IMR-90 (cell line): Measurements from ENCODE around the gene RMC1. TPM values are rescaled to one million over a fixed set of nuclear protein-coding genes. Genes with fewer than 3 reads are reported as not detected.

Experiments
- ATAC-seq: fragments of 200-7000 bp; cut with Tn5 transposase; 2 replicates; pipeline ENCODE4 v1.9.1; 2020; ENCODE audit warnings: low read depth, mild to moderate bottlenecking, moderate library complexity
- BruUV-seq: library from RNA; stranded (reverse); fragments of 400-500 nt; replicated peaks from 2 replicates; lab custom pipeline; 2021; lab: Mats Ljungman, UMichigan
- CTCF ChIA-PET: fragments of 300-600 bp; formaldehyde crosslinking; extraction: SDS; loops from one replicate; lab custom pipeline; 2021; ENCODE audit warnings: antibody characterized with exemption; lab: Yijun Ruan, JAX
- POLR2A ChIA-PET: fragments of 300-600 bp; sonication (Branson Sonifier 250); formaldehyde crosslinking; loops from one replicate; lab custom pipeline; 2022; ENCODE audit warnings: antibody characterized with exemption; ENCODE audit not compliant: unreplicated experiment; lab: Charles Lee
- DNase-seq: peaks from one replicate; pipeline ENCODE4 v3.0.0; 2013
- H2AFZ ChIP-seq: replicated peaks from 2 replicates; pipeline ENCODE3; 2013; ENCODE audit warnings: low read length, mild to moderate bottlenecking; ENCODE audit not compliant: poor library complexity
- H2AK5ac ChIP-seq: 2 replicates; pipeline ENCODE4 v1.6.1; 2013; ENCODE audit warnings: low read depth, low read length, inconsistent platforms
- H2AK9ac ChIP-seq: replicated peaks from 2 replicates; pipeline ENCODE3; 2013; ENCODE audit warnings: mild to moderate bottlenecking, low read depth, low read length, moderate library complexity; ENCODE audit not compliant: poor library complexity
- H2BK120ac ChIP-seq: 2 replicates; pipeline ENCODE4 v1.6.1; 2013; ENCODE audit warnings: low read depth, low read length, inconsistent platforms
- H2BK15ac ChIP-seq: 3 replicates; pipeline ENCODE4 v1.6.1; 2013; ENCODE audit warnings: low read depth, low read length, inconsistent platforms
- H2BK20ac ChIP-seq: 2 replicates; pipeline ENCODE4 v1.6.1; 2013; ENCODE audit warnings: low read depth, mild to moderate bottlenecking, inconsistent platforms, low read length, moderate library complexity
- H2BK5ac ChIP-seq: 2 replicates; pipeline ENCODE4 v1.6.1; 2013; ENCODE audit warnings: mild to moderate bottlenecking, low read depth, low read length, inconsistent platforms; ENCODE audit not compliant: poor library complexity, severe bottlenecking
- H3K14ac ChIP-seq: replicated peaks from 2 replicates; pipeline ENCODE4 v1.6.1; 2013; ENCODE audit warnings: low read depth, low read length, inconsistent platforms
- H3K18ac ChIP-seq: 2 replicates; pipeline ENCODE4 v1.6.1; 2013; ENCODE audit warnings: low read depth, low read length, control low read depth
- H3K23ac ChIP-seq: 2 replicates; pipeline ENCODE4 v1.6.1; 2013; ENCODE audit warnings: low read depth, low read length, inconsistent platforms
- H3K27ac ChIP-seq: 2 replicates; pipeline ENCODE4 v1.5.1; 2013; ENCODE audit warnings: mild to moderate bottlenecking, control low read depth, low read length; ENCODE audit not compliant: insufficient read depth
- H3K27me3 ChIP-seq: 2 replicates; pipeline ENCODE4 v1.6.1; 2013; ENCODE audit warnings: low read length; ENCODE audit not compliant: control insufficient read depth, insufficient read depth
- H3K36me3 ChIP-seq: 2 replicates; pipeline ENCODE4 v1.6.1; 2013; ENCODE audit warnings: low read length, mixed read lengths; ENCODE audit not compliant: control insufficient read depth, insufficient read depth
- H3K4ac ChIP-seq: 2 replicates; pipeline ENCODE4 v1.6.1; 2013; ENCODE audit warnings: low read depth, low read length, inconsistent platforms
- H3K4me1 ChIP-seq: 2 replicates; pipeline ENCODE4 v1.6.1; 2013; ENCODE audit warnings: low read length, mixed read lengths; ENCODE audit not compliant: control insufficient read depth, insufficient read depth
- H3K4me2 ChIP-seq: 2 replicates; pipeline ENCODE4 v1.6.1; 2013; ENCODE audit warnings: low read depth, mild to moderate bottlenecking, control low read depth, low read length, moderate library complexity
- H3K4me3 ChIP-seq: 2 replicates; pipeline ENCODE4 v1.5.1; 2013; ENCODE audit warnings: low read depth, mild to moderate bottlenecking, control low read depth, low read length, moderate library complexity; ENCODE audit not compliant: insufficient read depth
- H3K56ac ChIP-seq: 2 replicates; pipeline ENCODE4 v1.6.1; 2013; ENCODE audit warnings: low read length, inconsistent platforms; ENCODE audit not compliant: insufficient read depth; ENCODE audit errors: extremely low read depth
- H3K79me1 ChIP-seq, 2 experiments: 2 replicates each; pipeline ENCODE4 v1.6.1; 2013; ENCODE audit warnings: low read length in 2 of 2, inconsistent platforms in 1 of 2, low read depth in 1 of 2
- H3K9ac ChIP-seq: 2 replicates; pipeline ENCODE4 v1.6.1; 2013; ENCODE audit warnings: low read depth, low read length, control low read depth
- H3K9me1 ChIP-seq: 2 replicates; pipeline ENCODE4 v1.6.1; 2013; ENCODE audit warnings: low read length, inconsistent platforms; ENCODE audit not compliant: insufficient read depth
- H3K9me3 ChIP-seq: 2 replicates; pipeline ENCODE4 v1.6.1; 2013; ENCODE audit warnings: low read length; ENCODE audit not compliant: control insufficient read depth, insufficient read depth
- H4K20me1 ChIP-seq: 2 replicates; pipeline ENCODE4 v1.6.1; 2013; ENCODE audit warnings: low read length, inconsistent platforms; ENCODE audit not compliant: insufficient read depth
- H4K5ac ChIP-seq: 2 replicates; pipeline ENCODE4 v1.6.1; 2013; ENCODE audit warnings: mild to moderate bottlenecking, low read depth, low read length, control low read depth
- H4K8ac ChIP-seq, 2 experiments: 2 replicates each; pipeline ENCODE4 v1.6.1; 2013; ENCODE audit warnings: low read depth in 2 of 2, low read length in 2 of 2, control low read depth in 1 of 2, inconsistent platforms in 1 of 2
- H4K91ac ChIP-seq: 2 replicates; pipeline ENCODE4 v1.6.1; 2013; ENCODE audit warnings: low read depth, low read length, inconsistent platforms; ENCODE audit not compliant: insufficient read depth
- MAFK ChIP-seq: IDR thresholded peaks from 2 replicates; pipeline ENCODE4 v1.6.1; 2012; ENCODE audit warnings: low read depth, low read length, improper control_type of control experiment
- NFE2L2 ChIP-seq: fragments of 150-350 bp; IDR thresholded peaks from 2 replicates; pipeline ENCODE4 v1.6.1; 2016; ENCODE audit warnings: low read depth, mild to moderate bottlenecking, low read length
- RCOR1 ChIP-seq: IDR thresholded peaks from 2 replicates; pipeline ENCODE4 v1.6.1; 2012; ENCODE audit warnings: mild to moderate bottlenecking, low read length, improper control_type of control experiment; ENCODE audit not compliant: insufficient replicate concordance
- WGBS, 2 experiments: methylation state at CpG; one replicate each; pipeline versions ENCODE4 v1.1.5 to v1.1.7; 2013; ENCODE audit warnings: missing lambda C conversion rate in 2 of 2; ENCODE audit not compliant: insufficient read length in 1 of 2; ENCODE audit errors: extremely low coverage in 2 of 2; 5-methylcytosine and 5-hydroxymethylcytosine counted together
- dilution Hi-C: fragments of 300-500 bp; cut with HindIII; formaldehyde crosslinking; loops from one replicate; pipeline ENCODE4 v1.14.3; 2018; ENCODE audit warnings: low sequenced_read_pairs; ENCODE audit not compliant: unreplicated experiment
- in situ Hi-C: fragments of 300-500 bp; cut with MboI; formaldehyde crosslinking; loops from 3 replicates; pipeline ENCODE4 v1.14.3; 2019; ENCODE audit warnings: low sequenced_read_pairs, inconsistent platforms, mixed read lengths
- intact Hi-C: fragments of 100-400 bp; cut with micrococcal nuclease; formaldehyde crosslinking; loops from 2 replicates; pipeline ENCODE4 v1.10.0; 2022
- polyA plus RNA-seq, 3 experiments: library from polyadenylated mRNA; depleted of rRNA; stranded (reverse); fragments of >200 nt; gene quantifications; 2 replicates each; pipeline ENCODE4 v1.2.3, GENCODE V29; 2012; ENCODE audit warnings: low replicate concordance in 1 of 3
- total RNA-seq: library from RNA; depleted of rRNA; stranded (reverse); fragments of >200 nt; gene quantifications from 2 replicates; pipeline ENCODE4 v1.2.3, GENCODE V29; 2012

RMC1 gene
- total and polyA plus RNA-seq, 2 of the 4 experiments (the other 2 are of a cell fraction), result 14.2 to 18.0 TPM

DNA sequence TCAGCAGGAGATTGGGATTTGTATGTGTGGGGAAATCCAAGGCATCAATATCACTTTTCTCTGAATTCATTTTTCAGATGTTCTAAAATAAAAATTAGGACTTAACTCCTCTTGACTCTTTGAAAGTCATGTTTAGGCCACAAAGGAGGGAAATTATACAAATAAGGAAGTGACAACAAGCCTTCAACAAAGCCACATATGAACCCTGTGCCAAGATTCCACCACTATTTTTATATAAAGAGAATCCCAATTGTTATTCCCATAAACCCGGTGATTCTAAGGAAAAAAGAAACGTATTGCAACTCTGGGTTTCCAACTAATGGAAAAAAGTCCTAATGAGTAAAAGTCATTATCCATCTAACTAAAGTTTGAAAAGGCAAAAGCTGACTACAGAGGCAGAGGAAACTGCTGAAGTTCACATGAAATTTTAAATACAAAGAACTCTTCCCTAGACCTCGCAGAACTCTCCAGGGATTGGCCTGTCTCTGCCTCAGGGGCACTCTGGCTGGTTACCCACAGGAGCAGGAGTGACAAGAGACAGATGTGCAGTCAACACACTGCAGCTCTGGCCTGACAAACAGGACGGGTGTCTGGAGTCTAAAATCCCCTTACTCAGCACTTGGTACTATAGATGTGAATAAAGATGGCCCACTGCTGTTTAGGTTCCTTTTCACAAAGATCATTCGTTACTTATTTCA is 71.4 kb downstream of the RMC1 start:
- in situ Hi-C loops (no loop called here), dilution Hi-C loops (no loop called here), intact Hi-C loops (no loop called here)
- Histone ChIP-seq H3K9me3 (no peaks in the 10 kb centered on the region), H2BK20ac (no peak overlapping the region), H3K4me1 (peaks cover 2% of the 10 kb centered on the region; the same call in 1 of the 2 replicates), H3K56ac (no peak overlapping the region), H3K9me1 (peaks cover 16% of the 10 kb centered on the region), H3K27me3 (peaks cover 5% of the 10 kb centered on the region; the same call in 1 of the 2 replicates), H4K91ac (no peak overlapping the region), H3K18ac (no peak overlapping the region), H3K36me3 (peaks cover 19% of the 10 kb centered on the region), H2AFZ (no peak overlapping the region), H2BK15ac (no peak overlapping the region), H3K9ac (no peak overlapping the region), H3K4ac (no peak overlapping the region), H2AK9ac (no peak overlapping the region), H4K8ac (no peak overlapping the region), H3K23ac (no peak overlapping the region), H3K27ac (no peak overlapping the region), H2BK5ac (no peak overlapping the region), H2BK120ac (no peak overlapping the region), H3K4me3 (no peak overlapping the region), H3K4me2 (no peak overlapping the region), H4K5ac (no peak overlapping the region), H2AK5ac (no peak overlapping the region), H3K14ac (no peak overlapping the region), H4K20me1 (peaks cover 44% of the 10 kb centered on the region), H3K79me1 (peaks cover 29 to 35% of the 10 kb centered on the region in 2 experiments)
- no CpG with 5 or more reads among the region's 5 CpGs for WGBS, 2 experiments
- ATAC-seq (no peak), DNase-seq (no peak)
- ChIA-PET CTCF (no interaction called here), POLR2A (no interaction called here)
- BruUV-seq, result no TSS peak
- TF ChIP-seq MAFK (peak; percentile 84), NFE2L2 (no peak), RCOR1 (no peak)
